ENCODE data around the gene AKAP13. TPM values are rescaled to one million over a fixed set of nuclear protein-coding genes. Genes with fewer than 3 reads are reported as not detected.

AKAP13 gene
- total RNA-seq, 1 donor from 2014 or later, result 73.8 TPM

DNA sequence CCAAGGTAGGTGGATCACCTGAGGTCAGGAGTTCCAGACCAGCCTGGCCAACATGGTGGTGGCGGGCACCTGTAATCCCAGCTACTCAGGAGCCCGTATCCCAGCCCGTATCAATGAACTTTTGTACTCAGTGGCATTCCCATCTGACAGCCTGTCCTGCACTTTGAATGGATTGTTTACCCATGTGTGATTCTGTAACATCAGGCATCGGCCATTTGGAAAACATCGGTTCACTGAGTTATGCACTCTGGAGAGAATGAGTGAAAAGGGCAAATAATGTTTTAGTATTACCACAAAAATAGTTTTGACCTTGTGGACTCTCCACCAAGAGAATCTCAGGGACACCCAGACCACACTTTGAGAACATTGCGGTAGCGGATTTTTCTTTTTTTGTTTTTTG is 400.7 kb downstream of the AKAP13 start:
- Histone ChIP-seq H3K9me3 (ENCODE audit: low read depth) (no peaks in the 10 kb centered on the region), H3K27ac (no peak overlapping the region), H3K4me2 (no peak overlapping the region), H4K20me1 (ENCODE audit: low read depth) (peaks cover 83% of the 10 kb centered on the region), H3K4me1 (peaks cover 35% of the 10 kb centered on the region), H2AFZ (replicated peaks) (no peak overlapping the region), H3K27me3 (no peaks in the 10 kb centered on the region), H3K79me2 (ENCODE audit: low read depth) (peaks cover 97% of the 10 kb centered on the region), H3K4me3 (no peak overlapping the region), H3K36me3 (no peaks in the 10 kb centered on the region), H3K9ac (no peak overlapping the region), H3F3A (ENCODE audit: low read depth) (no peaks in the 10 kb centered on the region)
- peaks cover 35% of the 10 kb centered on the region for H3K36me3 Mint-ChIP-seq
- no peak overlapping the region for H3K4me3 Mint-ChIP-seq
- H3K27ac Mint-ChIP-seq, result no peak overlapping the region
- H3K9me3 Mint-ChIP-seq, result peaks cover 8% of the 10 kb centered on the region
- H3K27me3 Mint-ChIP-seq (ENCODE audit: insufficient read depth, low read depth), result peaks cover 8% of the 10 kb centered on the region
- TF ChIP-seq EZH2phosphoT487 (IDR thresholded peaks at IDR 0.05) (no peak), EZH2 (IDR thresholded peaks at IDR 0.05) (no peak)
- TF ChIP-seq, protein P1, sequence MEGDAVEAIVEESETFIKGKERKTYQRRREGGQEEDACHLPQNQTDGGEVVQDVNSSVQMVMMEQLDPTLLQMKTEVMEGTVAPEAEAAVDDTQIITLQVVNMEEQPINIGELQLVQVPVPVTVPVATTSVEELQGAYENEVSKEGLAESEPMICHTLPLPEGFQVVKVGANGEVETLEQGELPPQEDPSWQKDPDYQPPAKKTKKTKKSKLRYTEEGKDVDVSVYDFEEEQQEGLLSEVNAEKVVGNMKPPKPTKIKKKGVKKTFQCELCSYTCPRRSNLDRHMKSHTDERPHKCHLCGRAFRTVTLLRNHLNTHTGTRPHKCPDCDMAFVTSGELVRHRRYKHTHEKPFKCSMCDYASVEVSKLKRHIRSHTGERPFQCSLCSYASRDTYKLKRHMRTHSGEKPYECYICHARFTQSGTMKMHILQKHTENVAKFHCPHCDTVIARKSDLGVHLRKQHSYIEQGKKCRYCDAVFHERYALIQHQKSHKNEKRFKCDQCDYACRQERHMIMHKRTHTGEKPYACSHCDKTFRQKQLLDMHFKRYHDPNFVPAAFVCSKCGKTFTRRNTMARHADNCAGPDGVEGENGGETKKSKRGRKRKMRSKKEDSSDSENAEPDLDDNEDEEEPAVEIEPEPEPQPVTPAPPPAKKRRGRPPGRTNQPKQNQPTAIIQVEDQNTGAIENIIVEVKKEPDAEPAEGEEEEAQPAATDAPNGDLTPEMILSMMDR (IDR thresholded peaks at IDR 0.05), result no peak
- DNase-seq (ENCODE audit: low spot score), result no peak
- peaks cover 60% of the 10 kb centered on the region for H3K4me1 Mint-ChIP-seq

DNA sequence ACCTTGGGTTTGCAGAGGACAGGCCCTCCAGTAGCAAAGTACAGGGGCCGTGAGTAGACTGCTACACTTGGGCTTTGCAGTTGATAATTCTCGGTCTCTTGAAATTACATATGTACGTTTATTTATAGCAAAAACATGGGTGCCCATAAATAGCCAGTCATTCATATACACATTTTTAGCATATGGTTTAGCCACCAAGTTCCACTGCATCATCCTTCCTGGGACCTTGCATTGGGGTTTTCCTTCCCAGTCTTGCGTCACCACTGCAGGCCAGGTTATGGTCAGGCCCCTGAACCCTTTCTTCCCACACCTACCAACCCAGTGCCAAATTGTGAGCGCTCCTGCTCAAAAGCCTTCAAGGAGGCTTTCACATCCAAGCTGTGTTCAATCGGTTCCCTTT is 401.7 kb downstream of the AKAP13 start:
- H3K27ac Mint-ChIP-seq, result no peak overlapping the region
- no peaks in the 10 kb centered on the region for H3F3A ChIP-seq (ENCODE audit: low read depth)
- H3K27me3 Mint-ChIP-seq (ENCODE audit: insufficient read depth, low read depth), result peaks cover 6% of the 10 kb centered on the region
- H3K27ac ChIP-seq, result no peak overlapping the region
- peaks cover 91% of the 10 kb centered on the region for H4K20me1 ChIP-seq (ENCODE audit: low read depth)
- TF ChIP-seq EZH2phosphoT487 (IDR thresholded peaks at IDR 0.05) (no peak), EZH2 (IDR thresholded peaks at IDR 0.05) (no peak)
- TF ChIP-seq, protein P1 (IDR thresholded peaks at IDR 0.05), result no peak
- no peak overlapping the region for H3K4me3 ChIP-seq
- H3K4me3 Mint-ChIP-seq, result no peak overlapping the region
- no peaks in the 10 kb centered on the region for H3K27me3 ChIP-seq
- peaks cover 35% of the 10 kb centered on the region for H3K36me3 Mint-ChIP-seq
- no peaks in the 10 kb centered on the region for H3K36me3 ChIP-seq
- H3K4me1 Mint-ChIP-seq, result peaks cover 69% of the 10 kb centered on the region
- H3K9me3 ChIP-seq (ENCODE audit: low read depth), result no peaks in the 10 kb centered on the region
- peak overlapping the region; percentile 20 for H3K4me2 ChIP-seq
- H3K4me1 ChIP-seq, result peaks cover 45% of the 10 kb centered on the region
- H3K79me2 ChIP-seq (ENCODE audit: low read depth), result peaks cover 97% of the 10 kb centered on the region
- no peak for DNase-seq (ENCODE audit: low spot score)
- H3K9ac ChIP-seq, result no peak overlapping the region
- peaks cover 8% of the 10 kb centered on the region for H3K9me3 Mint-ChIP-seq
- H2AFZ ChIP-seq (replicated peaks), result no peak overlapping the region

DNA sequence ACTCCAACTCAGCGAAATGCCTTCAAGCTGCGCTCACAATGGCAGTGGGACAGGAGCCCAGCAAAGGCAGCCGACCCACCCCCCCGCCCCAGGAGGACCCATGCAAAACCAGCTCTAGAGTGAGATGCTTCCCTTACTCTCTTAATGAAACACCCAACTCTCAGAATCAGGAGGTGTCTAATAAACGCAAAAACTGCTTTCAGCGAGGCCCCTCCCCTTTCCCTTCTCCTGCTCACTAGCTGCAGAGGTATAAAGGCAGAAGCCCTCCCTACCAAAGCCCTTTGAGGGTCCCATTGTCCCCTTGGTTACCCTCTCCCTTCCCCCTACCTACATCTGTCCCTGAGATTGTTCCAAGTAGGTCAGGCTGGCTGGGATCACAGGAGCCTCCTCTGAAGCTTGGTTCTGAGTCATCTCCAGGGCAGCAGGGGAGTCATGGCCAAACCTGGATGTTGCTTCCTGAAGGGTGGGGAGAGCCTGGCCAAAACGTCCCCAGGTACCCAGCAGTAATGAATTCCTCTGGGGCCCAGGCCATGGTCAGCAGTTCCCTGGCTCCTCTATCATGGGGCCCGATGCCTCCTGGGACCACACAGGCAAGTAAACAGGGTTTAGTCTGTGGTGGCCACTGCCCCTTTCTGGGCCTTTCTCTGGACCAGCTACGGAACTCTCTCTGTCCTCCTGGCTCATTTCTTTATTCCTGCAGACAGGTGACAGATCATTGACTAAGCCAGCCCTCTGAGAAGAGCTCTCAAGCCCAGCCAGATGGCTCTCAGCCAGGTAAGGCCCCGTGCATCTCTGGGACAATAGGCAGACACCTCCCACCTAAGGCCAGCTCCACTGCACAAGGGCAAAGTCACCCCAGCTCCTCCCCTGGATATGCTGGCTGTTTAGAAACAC is 405.7 kb downstream of the AKAP13 start:
- no peak overlapping the region for H3K4me3 ChIP-seq

More for the DNA sequence above, 405.7 kb downstream of the AKAP13 start:
- peaks cover 93% of the 10 kb centered on the region for H4K20me1 ChIP-seq (ENCODE audit: low read depth)
- Mint-ChIP-seq H3K27me3 (ENCODE audit: insufficient read depth, low read depth) (peaks cover 5% of the 10 kb centered on the region), H3K9me3 (no peaks in the 10 kb centered on the region), H3K36me3 (peaks cover 31% of the 10 kb centered on the region), H3K4me1 (peaks cover 72% of the 10 kb centered on the region), H3K27ac (peak overlapping the region; percentile 82), H3K4me3 (peak overlapping the region; percentile 52)
- H2AFZ ChIP-seq (replicated peaks), result no peak overlapping the region
- H3K27me3 ChIP-seq, result no peaks in the 10 kb centered on the region
- no peaks in the 10 kb centered on the region for H3F3A ChIP-seq (ENCODE audit: low read depth)
- no peak overlapping the region for H3K9ac ChIP-seq
- H3K4me2 ChIP-seq, result peak overlapping the region; percentile 61
- TF ChIP-seq EZH2 (IDR thresholded peaks at IDR 0.05), result no peak
- TF ChIP-seq, protein P1 (IDR thresholded peaks at IDR 0.05), result no peak
- no peak overlapping the region for H3K27ac ChIP-seq
- DNase-seq (ENCODE audit: low spot score), result no peak
- H3K79me2 ChIP-seq (ENCODE audit: low read depth), result peaks cover 97% of the 10 kb centered on the region
- no peaks in the 10 kb centered on the region for H3K36me3 ChIP-seq
- H3K9me3 ChIP-seq (ENCODE audit: low read depth), result no peaks in the 10 kb centered on the region
- H3K4me1 ChIP-seq, result peaks cover 37% of the 10 kb centered on the region

Data from neural progenitor cell (in vitro differentiated cells).